GM12878 (cell line): Measurements from ENCODE around the gene CA5A. TPM values are rescaled to one million over a fixed set of nuclear protein-coding genes. Genes with fewer than 3 reads are reported as not detected.
A peak's percentile ranks its signal among the peaks of the same experiment; 100 is the strongest.

Source experiments
- ATAC-seq: fragments of 200-7000 bp; cut with Tn5 transposase; 3 replicates; pipeline ENCODE4 v1.9.1; 2020; ENCODE audit warnings: mild to moderate bottlenecking, moderate library complexity
- BruUV-seq: library from RNA; stranded (reverse); fragments of 400-500 nt; replicated peaks from 2 replicates; lab custom pipeline; 2021; lab: Mats Ljungman, UMichigan
- CTCF ChIA-PET: fragments of 300-600 bp; sonication (Branson Sonifier 250); formaldehyde crosslinking; extraction: SDS; loops from one replicate; lab custom pipeline; 2021; ENCODE audit warnings: inconsistent platforms; lab: Yijun Ruan, JAX
- POLR2A ChIA-PET: fragments of 350-600 bp; formaldehyde crosslinking; extraction: SDS; loops from one replicate; lab custom pipeline; 2021; ENCODE audit warnings: inconsistent platforms; lab: Charles Lee
- RAD21 ChIA-PET: fragments of 300-600 bp; sonication (Branson Sonifier 250); formaldehyde crosslinking; loops from one replicate; lab custom pipeline; 2023; ENCODE audit warnings: antibody characterized with exemption; ENCODE audit not compliant: unreplicated experiment; lab: Charles Lee
- SMC1A ChIA-PET: fragments of 300-600 bp; sonication (Branson Sonifier 250); formaldehyde crosslinking; loops from one replicate; lab custom pipeline; 2023; ENCODE audit not compliant: unreplicated experiment, uncharacterized antibody; lab: Charles Lee
- DNase-seq: peaks from one replicate; pipeline ENCODE4 v3.0.0-alpha.2; 2011; ENCODE audit warnings: low read depth, low spot score
- FAIRE-seq: peaks from 3 replicates; lab custom pipeline; 2011; peaks lifted over from hg19 to GRCh38; lab: Jason Lieb, UNC
- H2AFZ ChIP-seq: 2 replicates; pipeline ENCODE4 v1.6.0; 2011; ENCODE audit warnings: low read depth, low read length, control low read depth; ENCODE audit not compliant: control insufficient read depth
- H3K27ac ChIP-seq: 2 replicates; pipeline ENCODE4 v1.5.1; 2011; ENCODE audit warnings: control low read depth; ENCODE audit not compliant: control insufficient read depth, insufficient read depth
- H3K27me3 ChIP-seq, 2 experiments: replicated peaks in 1 of 2; 2 replicates each; pipeline versions ENCODE4 v1.6.0 to v1.6.1; 2011; ENCODE audit warnings: low read length in 1 of 2; ENCODE audit not compliant: control insufficient read depth in 2 of 2, insufficient read depth in 2 of 2
- H3K36me3 ChIP-seq, 2 experiments: 2 replicates each; pipeline ENCODE4 v1.5.1; 2011; ENCODE audit warnings: low read length in 1 of 2; ENCODE audit not compliant: control insufficient read depth in 2 of 2, insufficient read depth in 2 of 2
- H3K4me1 ChIP-seq: 2 replicates; pipeline ENCODE4 v1.6.1; 2011; ENCODE audit warnings: mild to moderate bottlenecking, low read length, moderate library complexity, mixed read lengths; ENCODE audit not compliant: control insufficient read depth, insufficient read depth
- H3K4me2 ChIP-seq: 2 replicates; pipeline ENCODE4 v1.6.0; 2011; ENCODE audit warnings: control low read depth; ENCODE audit not compliant: control insufficient read depth, insufficient read depth
- H3K4me3 ChIP-seq: fragments of 200-600 bp; sonication (generic); 2 replicates; pipeline ENCODE4 v1.5.1; 2016
- H3K79me2 ChIP-seq: 2 replicates; pipeline ENCODE4 v1.6.0; 2011; ENCODE audit warnings: low read length; ENCODE audit not compliant: control insufficient read depth, insufficient read depth
- H3K9ac ChIP-seq: 2 replicates; pipeline ENCODE4 v1.8.0; 2011; ENCODE audit warnings: low read length, control low read depth, mixed read lengths; ENCODE audit not compliant: control insufficient read depth, insufficient read depth
- H3K9me3 ChIP-seq: replicated peaks from 3 replicates; pipeline ENCODE4 v1.5.1; 2011; ENCODE audit warnings: mild to moderate bottlenecking, low read length; ENCODE audit not compliant: control insufficient read depth, insufficient read depth
- H4K20me1 ChIP-seq: 2 replicates; pipeline ENCODE4 v1.6.0; 2011; ENCODE audit not compliant: control insufficient read depth, insufficient read depth
- PKNOX1 ChIP-seq: fragments of 450-650 bp; IDR thresholded peaks from 2 replicates; pipeline ENCODE4 v1.6.1; 2016; ENCODE audit warnings: mild to moderate bottlenecking
- SUPT20H ChIP-seq: IDR thresholded peaks from 2 replicates; pipeline ENCODE4 v1.6.1; 2011; ENCODE audit warnings: low read depth, mild to moderate bottlenecking, low read length, moderate library complexity, borderline replicate concordance; ENCODE audit not compliant: control insufficient read depth
- WGBS: methylation state at CpG from one replicate; pipeline ENCODE4 v1.1.6; 2016; ENCODE audit warnings: low lambda C conversion rate; ENCODE audit not compliant: insufficient replicate concordance, insufficient coverage; ENCODE audit errors: missing lambda C conversion rate; 5-methylcytosine and 5-hydroxymethylcytosine counted together
- in situ Hi-C: fragments of 300-500 bp; cut with MboI; formaldehyde crosslinking; loops from 9 replicates; pipeline ENCODE4 v1.14.3; 2018; ENCODE audit warnings: mixed read lengths
- intact Hi-C: fragments of 100-400 bp; cut with micrococcal nuclease; formaldehyde crosslinking; loops from one replicate; pipeline ENCODE4 v1.14.2; 2022; ENCODE audit not compliant: unreplicated experiment
- polyA plus RNA-seq, 11 experiments: library from polyadenylated mRNA; depleted of rRNA in 4 of 11; unstranded in 6 of 11; stranded (reverse) in 5 of 11; fragments of >200 nt; fragmentation: Nextera tagmentation in 4 of 11; fragmentation: Illumina TruSeq in 1 of 11; extraction: Ambion mirVana in 4 of 11; extraction: Trizol in 1 of 11; gene quantifications; 1 replicate in 1 of 11; 2 replicates in 10 of 11; pipeline versions ENCODE4 v1.2.1 to v1.2.3, GENCODE V29; 2011 to 2016; ENCODE audit warnings: inconsistent platforms in 2 of 11, missing spikeins in 2 of 11, low read depth in 1 of 11
- total RNA-seq, 4 experiments: library from RNA; depleted of rRNA in 3 of 4; stranded (reverse); fragments of >200 nt in 3 of 4; fragmentation: Illumina TruSeq in 1 of 4; extraction: Trizol in 1 of 4; gene quantifications; 2 replicates each; pipeline versions ENCODE4 v1.2.1 to v1.2.3, GENCODE V29; 2013 to 2021

CA5A gene
- total and polyA plus RNA-seq, 10 of the 15 experiments (the other 5 are each of a cell fraction or from before 2014, with no cell fraction given) = not detected

GRCh38 chr16:87854053-87854906, 82.0 kb downstream of the CA5A start:
- no peaks in the 10 kb centered on the region; the same call in 1 of the 2 replicates for H4K20me1 ChIP-seq
- no peaks in the 10 kb centered on the region for H3K27me3 ChIP-seq
- DNase-seq = no peak
- no TSS peak for BruUV-seq
- no peak for ATAC-seq
- H3K27ac ChIP-seq = no peak overlapping the region
- no peak overlapping the region; the same call in 1 of the 2 replicates for H3K9ac ChIP-seq
- ChIA-PET POLR2A (interaction anchor here (0.6 to 1.2 kb wide), 2 partner anchors 73 to 453 kb away, joined by 3 to 4 read pairs; no protein-coding TSS in a partner anchor), CTCF (interaction anchor here (2.1 to 9.8 kb wide), 2 partner anchors 15 to 75 kb away, joined by 18 to 213 read pairs; partner anchors contain the start of gene SLC7A5), SMC1A (interaction anchor here (1.0 to 1.7 kb wide), 4 partner anchors 8 to 44 kb away, joined by 3 to 17 read pairs (median 4); partner anchors contain the start of gene SLC7A5), RAD21 (interaction anchor here (0.8 to 5.5 kb wide), 6 partner anchors 11 to 75 kb away, joined by 3 to 102 read pairs (median 7); partner anchors contain the start of gene SLC7A5)
- in situ Hi-C loops = loop anchor here (5.0 kb wide), 1 partner anchor 77 kb away; no protein-coding TSS in a partner anchor
- intact Hi-C loops = loop anchor here (5.0 kb wide), 2 partner anchors 42 to 77 kb away; no protein-coding TSS in a partner anchor
- H3K4me2 ChIP-seq = peak overlapping the region; percentile 41; the same call in 1 of the 2 replicates
- FAIRE-seq = no peak
- TF ChIP-seq SUPT20H (no peak), PKNOX1 (peak; percentile 28; the same call in 1 of the 2 replicates)
- H3K36me3 ChIP-seq = peaks cover 11 to 46% of the 10 kb centered on the region in 2 experiments; a peak in 3 of 4 replicates
- 71% methylated on average over 18 of the region's 21 CpGs for WGBS
- no peak overlapping the region for H3K4me3 ChIP-seq
- H3K79me2 ChIP-seq = peaks cover 65% of the 10 kb centered on the region
- no peak overlapping the region for H2AFZ ChIP-seq
- no peaks in the 10 kb centered on the region for H3K9me3 ChIP-seq
- peaks cover 42% of the 10 kb centered on the region for H3K4me1 ChIP-seq
